Measurements from ENCODE around the gene PALLD.

The PALLD gene

DNA sequence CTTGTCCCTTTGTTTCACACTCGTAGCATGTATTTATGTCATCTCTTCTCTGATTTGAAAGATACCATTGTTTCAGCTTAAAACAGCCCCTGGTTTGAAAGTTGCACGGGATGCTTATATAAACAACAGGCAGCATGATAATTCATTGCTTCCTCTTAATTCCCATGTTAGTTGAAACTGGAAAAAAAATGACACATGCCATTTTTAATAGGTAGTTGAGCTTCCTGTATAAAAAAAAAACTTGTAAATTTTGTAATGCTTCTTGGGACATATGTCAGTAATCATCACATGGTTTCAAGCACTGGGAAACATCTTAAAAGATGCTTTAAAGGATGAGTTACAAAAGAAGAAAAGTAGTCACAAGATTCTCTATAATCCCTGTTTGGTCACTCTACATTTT lies 243.0 kb downstream of the PALLD start:
- no peak overlapping the region for H3K4me3 ChIP-seq (ENCODE audit: low read depth, low read length)
- no peak for DNase-seq (ENCODE audit: low read depth)
- TF ChIP-seq, protein P1, sequence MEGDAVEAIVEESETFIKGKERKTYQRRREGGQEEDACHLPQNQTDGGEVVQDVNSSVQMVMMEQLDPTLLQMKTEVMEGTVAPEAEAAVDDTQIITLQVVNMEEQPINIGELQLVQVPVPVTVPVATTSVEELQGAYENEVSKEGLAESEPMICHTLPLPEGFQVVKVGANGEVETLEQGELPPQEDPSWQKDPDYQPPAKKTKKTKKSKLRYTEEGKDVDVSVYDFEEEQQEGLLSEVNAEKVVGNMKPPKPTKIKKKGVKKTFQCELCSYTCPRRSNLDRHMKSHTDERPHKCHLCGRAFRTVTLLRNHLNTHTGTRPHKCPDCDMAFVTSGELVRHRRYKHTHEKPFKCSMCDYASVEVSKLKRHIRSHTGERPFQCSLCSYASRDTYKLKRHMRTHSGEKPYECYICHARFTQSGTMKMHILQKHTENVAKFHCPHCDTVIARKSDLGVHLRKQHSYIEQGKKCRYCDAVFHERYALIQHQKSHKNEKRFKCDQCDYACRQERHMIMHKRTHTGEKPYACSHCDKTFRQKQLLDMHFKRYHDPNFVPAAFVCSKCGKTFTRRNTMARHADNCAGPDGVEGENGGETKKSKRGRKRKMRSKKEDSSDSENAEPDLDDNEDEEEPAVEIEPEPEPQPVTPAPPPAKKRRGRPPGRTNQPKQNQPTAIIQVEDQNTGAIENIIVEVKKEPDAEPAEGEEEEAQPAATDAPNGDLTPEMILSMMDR (conservative IDR thresholded peaks at IDR 0.05; ENCODE audit: low read depth, low read length): no peak

DNA sequence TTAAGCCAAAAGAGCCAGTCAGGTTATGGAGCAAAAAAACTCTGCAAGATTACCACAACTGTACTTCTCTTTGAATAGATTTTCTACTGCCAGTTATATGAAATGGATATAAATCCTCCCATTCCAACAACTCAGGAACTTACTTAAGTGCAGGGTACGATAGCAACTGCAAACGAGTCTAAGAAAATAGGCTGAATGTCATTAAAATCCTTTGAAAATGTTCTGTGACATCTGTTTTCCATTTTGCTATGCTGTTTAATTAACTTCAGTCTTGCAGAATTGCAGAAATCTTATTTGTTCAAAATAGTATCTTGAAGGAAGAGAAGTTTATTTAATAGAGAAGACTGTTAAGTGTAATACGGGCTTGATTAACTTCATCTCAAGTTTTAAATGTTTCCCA lies 243.8 kb downstream of the PALLD start:
- TF ChIP-seq, protein P1 (conservative IDR thresholded peaks at IDR 0.05; ENCODE audit: low read depth, low read length): no peak
- DNase-seq (ENCODE audit: low read depth): no peak
- H3K4me3 ChIP-seq (ENCODE audit: low read depth, low read length): no peak overlapping the region

DNA sequence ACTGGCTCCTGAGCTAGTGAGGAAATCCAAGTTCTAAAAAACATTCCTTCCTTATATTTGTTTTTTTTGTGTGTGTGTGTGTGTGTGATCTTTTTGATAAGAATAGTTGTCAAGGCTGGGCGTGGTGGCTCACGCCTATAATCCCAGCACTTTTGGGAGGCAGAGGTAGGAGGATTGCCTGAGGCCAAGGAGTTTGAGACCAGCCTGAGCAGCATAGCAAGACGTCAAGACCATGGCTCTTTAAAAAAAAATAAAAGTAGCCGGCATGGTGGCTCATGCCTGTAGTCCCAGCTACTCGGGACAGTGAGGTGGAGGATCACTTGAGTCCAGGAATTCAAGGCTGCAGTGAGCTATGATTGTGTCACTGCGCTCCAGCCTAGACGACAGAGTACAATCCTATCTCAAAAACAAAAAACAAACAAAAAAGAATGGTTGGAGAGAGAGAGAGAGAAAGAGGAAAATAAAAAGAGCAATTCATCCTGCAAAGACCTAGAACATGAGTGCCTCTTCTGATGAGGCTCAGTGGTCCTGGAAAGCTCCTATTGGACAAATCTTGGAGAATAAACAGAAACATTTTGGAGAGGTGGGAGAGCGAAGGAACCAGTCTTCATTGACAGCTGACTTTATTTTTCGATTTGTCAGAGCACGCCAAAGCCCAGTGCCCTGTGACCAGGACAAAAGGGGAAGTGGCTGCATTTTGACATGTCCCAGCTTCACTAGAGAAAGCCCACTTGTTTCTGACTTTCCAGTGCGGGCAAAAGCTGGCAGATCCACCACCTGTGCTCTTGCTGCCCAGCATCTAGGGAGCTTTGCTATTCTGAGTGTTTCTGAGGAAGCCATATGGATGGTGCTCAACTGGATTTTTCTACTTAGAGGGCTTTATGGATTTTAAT lies 244.7 kb downstream of the PALLD start:
- no peak for DNase-seq (ENCODE audit: low read depth)
- H3K4me3 ChIP-seq (ENCODE audit: low read depth, low read length): no peak overlapping the region
- TF ChIP-seq, protein P1 (conservative IDR thresholded peaks at IDR 0.05; ENCODE audit: low read depth, low read length): no peak

DNA sequence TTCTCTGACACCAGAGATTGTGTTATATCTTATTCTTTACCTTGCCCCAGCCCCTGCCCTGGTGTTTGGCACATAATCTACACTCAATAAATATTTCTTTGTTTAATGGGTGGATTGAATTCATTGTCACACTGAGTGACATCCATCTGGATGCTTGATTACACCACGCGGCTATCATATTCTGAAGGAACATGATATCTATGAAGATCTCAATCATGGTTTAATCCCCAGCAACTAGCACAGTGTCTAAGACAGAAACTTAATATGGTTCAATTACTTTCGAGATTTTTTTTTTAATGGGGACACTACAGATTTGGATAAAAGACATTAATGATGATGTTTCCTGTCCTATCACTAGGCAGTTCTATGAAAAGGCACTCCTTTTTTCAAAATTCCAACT lies 246.3 kb downstream of the PALLD start:
- no peak for DNase-seq (ENCODE audit: low read depth)
- TF ChIP-seq, protein P1 (conservative IDR thresholded peaks at IDR 0.05; ENCODE audit: low read depth, low read length): no peak
- no peak overlapping the region for H3K4me3 ChIP-seq (ENCODE audit: low read depth, low read length)

DNA sequence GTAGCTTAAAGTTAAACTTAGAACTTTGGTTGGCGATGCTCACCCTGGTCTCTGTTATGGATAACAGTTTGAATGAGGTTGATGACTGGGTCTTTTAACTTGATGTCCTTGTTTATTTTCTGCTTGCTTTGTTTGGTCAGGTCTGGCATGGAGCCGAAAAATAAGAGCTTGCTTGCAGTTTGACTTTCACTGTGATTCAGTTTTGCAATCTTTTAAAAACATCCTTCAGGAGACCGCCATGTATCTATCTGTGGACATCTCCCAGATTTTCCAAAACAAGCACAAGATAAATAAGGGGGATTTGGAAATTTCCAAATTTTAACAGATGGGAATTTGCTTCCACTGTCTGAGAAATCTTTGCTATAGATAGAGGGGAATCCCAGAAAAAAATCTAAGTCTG lies 246.7 kb downstream of the PALLD start:
- DNase-seq (ENCODE audit: low read depth): peak; percentile 89
- no peak overlapping the region for H3K4me3 ChIP-seq (ENCODE audit: low read depth, low read length)
- TF ChIP-seq, protein P1 (conservative IDR thresholded peaks at IDR 0.05; ENCODE audit: low read depth, low read length): no peak

DNA sequence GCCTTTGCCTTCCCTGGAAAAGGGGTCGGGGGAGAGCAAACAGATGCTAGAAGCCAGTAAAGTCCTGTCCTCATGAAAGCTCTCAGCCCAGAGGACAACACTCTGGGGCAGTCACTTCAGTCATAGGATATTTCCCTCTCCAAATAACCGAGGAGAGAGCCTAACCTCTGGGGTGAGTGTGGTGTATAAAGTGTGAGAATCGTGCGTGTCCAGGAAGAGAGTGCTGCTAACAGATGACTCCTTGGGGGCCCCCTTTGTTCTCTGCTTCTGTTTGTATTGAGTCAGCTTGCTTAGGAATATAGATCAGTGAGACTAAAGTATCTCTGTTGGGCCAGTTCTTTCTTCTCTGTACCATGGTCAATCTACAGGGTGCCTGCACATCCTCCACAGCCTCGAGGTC lies 247.2 kb downstream of the PALLD start:
- DNase-seq (ENCODE audit: low read depth): peak; percentile 81
- TF ChIP-seq, protein P1 (conservative IDR thresholded peaks at IDR 0.05; ENCODE audit: low read depth, low read length): no peak
- no peak overlapping the region for H3K4me3 ChIP-seq (ENCODE audit: low read depth, low read length)

DNA sequence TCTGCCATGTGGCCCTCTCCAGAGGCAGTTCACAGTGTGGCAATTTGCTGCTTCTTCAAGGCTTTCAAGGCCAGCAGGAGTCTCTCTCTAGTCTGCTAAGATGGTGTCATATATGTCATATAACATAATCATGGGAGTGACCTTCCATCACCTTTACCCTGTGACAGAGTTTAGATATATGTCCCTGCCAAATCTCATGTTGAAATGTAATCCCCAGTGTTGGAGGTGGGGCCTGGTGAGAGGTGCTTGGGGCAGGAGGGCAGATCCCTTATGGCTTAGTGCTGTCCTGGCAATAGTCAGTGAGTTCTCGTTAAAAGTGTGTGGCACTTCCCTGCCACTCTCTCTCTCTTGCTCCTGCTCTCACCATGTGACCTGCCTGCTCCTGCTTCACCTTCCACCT lies 252.0 kb downstream of the PALLD start:
- no peak for DNase-seq (ENCODE audit: low read depth)
- no peak overlapping the region for H3K4me3 ChIP-seq (ENCODE audit: low read depth, low read length)
- TF ChIP-seq, protein P1 (conservative IDR thresholded peaks at IDR 0.05; ENCODE audit: low read depth, low read length): no peak

All from choroid plexus epithelial cell (primary cell).